Suprapubic skin (tissue), 4 donors: ENCODE results near the gene RHOXF2B. TPM values are rescaled to one million over a fixed set of nuclear protein-coding genes. Genes with fewer than 3 reads are reported as not detected.
"Not testable (repeated sequence)": the region's sequence is repeated elsewhere in the genome, so short reads cannot be mapped to it uniquely, and the experiment has no call there.

Experiments used
- DNase-seq, 2 donors: peaks; one replicate each; pipeline ENCODE4 v3.0.0-alpha.2; 2019; ENCODE audit warnings: low spot score in 2 of 2
- H3K27ac ChIP-seq: fragments of 200-600 bp; sonication (generic); one replicate; pipeline ENCODE4 v1.5.1; 2019
- H3K27me3 ChIP-seq: fragments of 200-600 bp; sonication (generic); one replicate; pipeline ENCODE4 v1.5.1; 2019
- H3K36me3 ChIP-seq: fragments of 200-600 bp; sonication (generic); one replicate; pipeline ENCODE4 v1.5.1; 2019
- H3K4me1 ChIP-seq: fragments of 200-600 bp; sonication (generic); one replicate; pipeline ENCODE4 v1.5.1; 2019
- H3K4me3 ChIP-seq: fragments of 200-600 bp; sonication (generic); one replicate; pipeline ENCODE4 v1.5.1; 2019; ENCODE audit warnings: mild to moderate bottlenecking
- H3K9me3 ChIP-seq: fragments of 200-600 bp; sonication (generic); one replicate; pipeline ENCODE4 v1.5.1; 2019
- EP300 ChIP-seq: sonication (generic); formaldehyde crosslinking; IDR thresholded peaks from one replicate; pipeline ENCODE4 v1.6.1; 2017; ENCODE audit warnings: antibody characterized with exemption
- POLR2A ChIP-seq, 2 donors: fragments of 450-650 bp; IDR thresholded peaks; one replicate each; pipeline ENCODE4 v1.6.1; 2017; ENCODE audit warnings: antibody characterized with exemption in 2 of 2, mild to moderate bottlenecking in 2 of 2, moderate library complexity in 2 of 2
- POLR2AphosphoS5 ChIP-seq, 3 donors: sonication (generic); formaldehyde crosslinking; IDR thresholded peaks; one replicate each; pipeline ENCODE4 v1.6.1; 2017; ENCODE audit warnings: antibody characterized with exemption in 3 of 3
- WGBS: methylation state at CpG from one replicate; pipeline ENCODE4 v1.1.5; 2018; 5-methylcytosine and 5-hydroxymethylcytosine counted together
- total RNA-seq, 4 donors: library from RNA; depleted of rRNA; stranded (reverse); fragments of >200 nt; gene quantifications; one replicate each; pipeline ENCODE4 v1.1.0, GENCODE V29; 2016
- TF ChIP-seq, protein P1 (sequence below), 2 donors: fragments of 200-600 bp in 1 of 2; fragments of 450-650 bp in 1 of 2; sonication (generic) in 1 of 2; IDR thresholded peaks; one replicate each; pipeline ENCODE4 v1.5.1; 2016 to 2019; ENCODE audit warnings: antibody characterized with exemption in 2 of 2, mild to moderate bottlenecking in 1 of 2, moderate library complexity in 1 of 2

Gene RHOXF2B
- total RNA-seq, 4 donors from 2014 or later: not detected

DNA sequence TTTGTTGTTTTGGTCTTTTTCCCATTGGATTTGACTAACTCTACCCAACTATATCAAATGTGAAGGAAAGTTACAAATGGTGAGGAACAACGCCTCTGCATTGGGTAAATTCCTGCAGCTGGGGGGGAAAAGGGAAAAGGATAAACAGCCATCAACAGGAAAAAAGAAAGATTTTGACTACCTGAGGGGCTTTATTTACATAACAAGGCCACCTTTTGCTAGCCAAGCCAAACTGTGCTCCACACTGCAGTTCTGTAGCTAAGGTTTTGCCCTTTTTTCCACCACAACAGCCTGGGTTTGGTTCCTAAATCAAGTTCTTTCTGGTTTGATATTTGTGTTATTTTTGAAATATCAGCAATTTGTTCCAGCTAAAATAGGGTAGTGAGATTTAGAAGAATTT lies 40.8 kb downstream of the RHOXF2B start:
- WGBS: 72% methylated on average over 1 of the region's 1 CpG

DNA sequence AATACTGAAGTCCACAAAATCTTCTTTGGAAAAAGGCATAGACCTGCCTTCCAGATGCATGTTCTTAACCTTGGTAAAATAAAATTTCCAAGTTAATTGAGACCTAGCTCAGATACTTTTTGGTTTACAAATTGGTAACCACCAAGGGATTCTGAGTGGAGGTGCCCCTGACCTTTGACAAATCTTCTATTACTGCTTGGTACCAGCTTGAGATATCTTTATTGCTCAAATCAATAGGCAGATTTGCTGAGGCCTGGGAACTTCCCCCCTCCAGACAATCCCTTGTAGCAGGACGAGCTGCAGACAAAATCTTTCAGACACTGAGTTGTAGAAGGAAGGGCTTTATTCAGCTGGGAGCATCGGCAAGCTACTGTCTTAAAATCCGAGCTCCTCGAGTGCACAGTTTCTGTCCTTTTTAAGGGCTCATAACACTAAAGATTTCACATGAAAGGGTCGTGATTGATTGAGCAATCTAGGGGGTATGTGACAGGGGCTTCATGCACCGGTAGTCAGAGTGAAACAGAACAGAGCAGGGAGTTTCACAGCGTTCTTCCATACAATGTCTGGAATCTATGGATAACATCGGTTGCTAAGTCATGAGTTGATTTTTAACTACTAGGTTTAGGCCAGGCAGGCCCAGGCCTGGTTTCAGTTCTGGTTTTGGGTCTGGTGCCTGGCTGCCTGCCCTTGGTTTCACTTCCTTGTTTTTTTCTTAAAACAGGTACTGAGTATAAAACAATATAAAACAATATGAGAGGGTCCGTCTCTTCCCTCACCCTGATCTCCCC lies 41.8 kb downstream of the RHOXF2B start:
- not testable (repeated sequence) for DNase-seq, H3K4me3 ChIP-seq, H3K9me3 ChIP-seq, H3K4me1 ChIP-seq, H3K27me3 ChIP-seq, H3K36me3 ChIP-seq, H3K27ac ChIP-seq
- WGBS: 70% methylated on average over 9 of the region's 9 CpGs

More for the DNA sequence above, 40.8 kb downstream of the RHOXF2B start:
- TF ChIP-seq POLR2A (IDR thresholded peaks at IDR 0.05) (no peak), EP300 (no peak), POLR2AphosphoS5 (IDR thresholded peaks at IDR 0.05) (no peak)
- TF ChIP-seq, protein P1, sequence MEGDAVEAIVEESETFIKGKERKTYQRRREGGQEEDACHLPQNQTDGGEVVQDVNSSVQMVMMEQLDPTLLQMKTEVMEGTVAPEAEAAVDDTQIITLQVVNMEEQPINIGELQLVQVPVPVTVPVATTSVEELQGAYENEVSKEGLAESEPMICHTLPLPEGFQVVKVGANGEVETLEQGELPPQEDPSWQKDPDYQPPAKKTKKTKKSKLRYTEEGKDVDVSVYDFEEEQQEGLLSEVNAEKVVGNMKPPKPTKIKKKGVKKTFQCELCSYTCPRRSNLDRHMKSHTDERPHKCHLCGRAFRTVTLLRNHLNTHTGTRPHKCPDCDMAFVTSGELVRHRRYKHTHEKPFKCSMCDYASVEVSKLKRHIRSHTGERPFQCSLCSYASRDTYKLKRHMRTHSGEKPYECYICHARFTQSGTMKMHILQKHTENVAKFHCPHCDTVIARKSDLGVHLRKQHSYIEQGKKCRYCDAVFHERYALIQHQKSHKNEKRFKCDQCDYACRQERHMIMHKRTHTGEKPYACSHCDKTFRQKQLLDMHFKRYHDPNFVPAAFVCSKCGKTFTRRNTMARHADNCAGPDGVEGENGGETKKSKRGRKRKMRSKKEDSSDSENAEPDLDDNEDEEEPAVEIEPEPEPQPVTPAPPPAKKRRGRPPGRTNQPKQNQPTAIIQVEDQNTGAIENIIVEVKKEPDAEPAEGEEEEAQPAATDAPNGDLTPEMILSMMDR (IDR thresholded peaks at IDR 0.05): no peak
- H3K4me1 ChIP-seq: no peaks in the 10 kb centered on the region
- DNase-seq: no peak
- H3K9me3 ChIP-seq: no peaks in the 10 kb centered on the region
- H3K36me3 ChIP-seq: no peaks in the 10 kb centered on the region
- no peak overlapping the region for H3K4me3 ChIP-seq
- H3K27ac ChIP-seq: no peak overlapping the region
- H3K27me3 ChIP-seq: no peaks in the 10 kb centered on the region

DNA sequence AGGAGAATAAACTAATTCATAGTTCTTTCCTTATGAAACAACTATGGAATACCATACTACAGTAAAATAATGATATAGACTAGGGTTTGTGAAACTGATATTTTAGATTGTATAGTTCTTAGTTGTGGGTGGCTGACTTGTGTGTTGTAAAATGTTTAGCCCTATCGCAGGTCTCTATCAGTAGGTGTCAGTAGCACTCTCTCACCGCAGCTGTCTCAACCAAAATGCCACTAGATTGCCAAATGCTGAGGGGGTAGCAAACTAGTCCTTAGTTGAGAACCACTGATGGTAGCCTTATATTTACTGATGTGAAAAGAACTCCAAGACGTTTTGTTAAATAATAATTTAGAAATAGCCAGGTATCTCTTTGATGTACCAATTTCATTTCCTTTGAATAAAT lies 48.1 kb downstream of the RHOXF2B start:
- Histone ChIP-seq H3K36me3 (no peaks in the 10 kb centered on the region), H3K4me1 (no peaks in the 10 kb centered on the region), H3K27me3 (no peaks in the 10 kb centered on the region), H3K9me3 (no peaks in the 10 kb centered on the region), H3K27ac (no peak overlapping the region), H3K4me3 (no peak overlapping the region)
- WGBS: 33% methylated on average over 3 of the region's 3 CpGs
- TF ChIP-seq, protein P1 (IDR thresholded peaks at IDR 0.05): no peak
- TF ChIP-seq EP300 (no peak), POLR2AphosphoS5 (IDR thresholded peaks at IDR 0.05) (no peak), POLR2A (IDR thresholded peaks at IDR 0.05) (no peak)
- DNase-seq: no peak

DNA sequence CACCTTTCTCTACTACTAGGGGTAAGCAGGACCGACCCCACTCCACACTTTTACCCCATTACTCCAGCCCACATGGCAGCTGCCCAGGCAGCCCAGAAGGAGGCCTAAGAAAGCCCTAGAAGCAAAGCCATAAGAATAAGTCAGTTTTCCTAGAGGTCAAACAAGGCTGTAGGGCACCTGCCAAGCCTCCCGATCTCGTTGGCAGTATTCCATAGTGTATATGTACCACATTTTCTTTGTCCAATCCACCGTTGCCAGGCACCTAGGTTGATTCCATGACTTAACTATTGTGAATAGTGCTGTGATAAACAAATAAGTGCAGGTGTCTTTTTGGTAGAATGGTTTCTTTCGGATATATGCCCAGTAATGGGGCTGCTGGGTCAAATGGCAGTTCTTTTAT lies 54.2 kb downstream of the RHOXF2B start:
- H3K4me1 ChIP-seq: no peaks in the 10 kb centered on the region
- no peak overlapping the region for H3K4me3 ChIP-seq
- 55% methylated on average over 5 of the region's 5 CpGs for WGBS
- no peak for TF ChIP-seq POLR2AphosphoS5 (IDR thresholded peaks at IDR 0.05)
- H3K27me3 ChIP-seq: no peaks in the 10 kb centered on the region
- no peak for DNase-seq
- H3K9me3 ChIP-seq: no peaks in the 10 kb centered on the region
- H3K36me3 ChIP-seq: no peaks in the 10 kb centered on the region
- H3K27ac ChIP-seq: no peak overlapping the region

DNA sequence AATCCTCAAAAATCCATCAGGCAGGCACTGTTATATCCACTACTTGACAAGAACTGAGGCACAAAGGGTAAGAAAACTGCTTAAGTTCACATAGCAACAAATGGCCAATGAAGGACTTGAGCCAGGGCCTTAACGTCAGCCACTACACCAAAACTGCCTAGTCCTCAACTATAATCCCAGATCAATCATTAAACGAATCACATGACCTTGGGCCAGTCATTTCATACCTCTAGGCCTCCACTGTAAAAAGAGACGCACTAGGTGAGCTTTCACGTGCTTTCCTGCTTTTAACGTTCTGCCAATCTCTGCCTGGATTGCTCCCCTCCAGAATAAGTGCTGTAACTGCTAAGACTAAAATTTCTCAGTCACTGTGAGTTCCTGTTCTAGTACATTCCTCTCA lies 54.7 kb downstream of the RHOXF2B start:
- no peak for DNase-seq
- Histone ChIP-seq H3K4me3 (no peak overlapping the region), H3K27me3 (peaks cover 4% of the 10 kb centered on the region), H3K27ac (no peak overlapping the region), H3K9me3 (no peaks in the 10 kb centered on the region), H3K36me3 (no peaks in the 10 kb centered on the region), H3K4me1 (no peaks in the 10 kb centered on the region)
- TF ChIP-seq POLR2AphosphoS5 (IDR thresholded peaks at IDR 0.05) (no peak), EP300 (no peak), POLR2A (IDR thresholded peaks at IDR 0.05) (no peak)
- TF ChIP-seq, protein P1 (IDR thresholded peaks at IDR 0.05): no peak
- 79% methylated on average over 5 of the region's 5 CpGs for WGBS

Other genes with a start within 250 kb of the RHOXF2B start
- 1 to 10 TPM; 2.7 to 6.6 (median 5.5) TPM for gene UPF3B, start 224.7 kb downstream of the RHOXF2B start, total RNA-seq
- 10 to 100 TPM; 13.9 to 22.2 (median 18.6) TPM for gene RNF113A, start 206.0 kb downstream of the RHOXF2B start, total RNA-seq
- gene NDUFA1, start 205.9 kb downstream of the RHOXF2B start, total RNA-seq: 10 to 100 TPM; 28.7 to 52.9 (median 48.0) TPM
- not detected for gene AKAP14, start 181.8 kb downstream of the RHOXF2B start, total RNA-seq
- 10 to 100 TPM in 1 of 4 donors, 1 to 10 TPM in 3; 4.0 to 11.7 (median 6.5) TPM for gene NKAP, start 133.9 kb downstream of the RHOXF2B start, total RNA-seq
- 1 to 10 TPM in 2 of 4 donors, not detected in 2; 2.1 to 3.6 TPM for gene RHOXF1, start 38.2 kb upstream of the RHOXF2B start, total RNA-seq
- gene RHOXF2, start 80.9 kb upstream of the RHOXF2B start, total RNA-seq: not detected
- 10 to 100 TPM; 19.5 to 29.7 (median 25.5) TPM for gene ZBTB33, start 173.1 kb upstream of the RHOXF2B start, total RNA-seq
- 1 to 10 TPM in 3 of 4 donors, under 1 TPM in 1; 0.72 to 1.7 (median 1.6) TPM for gene TMEM255A, start 233.8 kb upstream of the RHOXF2B start, total RNA-seq